Fibroblast of mammary gland (primary cell): ENCODE data around the gene CGB7.
"Not testable (repeated sequence)": the region's sequence is repeated elsewhere in the genome, so short reads cannot be mapped to it uniquely, and the experiment has no call there.

Source experiments
- DNase-seq: peaks from one replicate; pipeline ENCODE4 v3.0.0-alpha.2; 2010; ENCODE audit warnings: low read depth
- H3K4me3 ChIP-seq: 2 replicates; pipeline ENCODE4 v1.5.1; 2011; ENCODE audit warnings: low read depth, mild to moderate bottlenecking, low read length, moderate library complexity; ENCODE audit not compliant: control insufficient read depth
- CTCF ChIP-seq: conservative IDR thresholded peaks from 2 replicates; pipeline ENCODE4 v1.5.1; 2011; ENCODE audit warnings: low read depth, low read length, inconsistent platforms; ENCODE audit not compliant: control insufficient read depth, insufficient read depth

The CGB7 gene

DNA sequence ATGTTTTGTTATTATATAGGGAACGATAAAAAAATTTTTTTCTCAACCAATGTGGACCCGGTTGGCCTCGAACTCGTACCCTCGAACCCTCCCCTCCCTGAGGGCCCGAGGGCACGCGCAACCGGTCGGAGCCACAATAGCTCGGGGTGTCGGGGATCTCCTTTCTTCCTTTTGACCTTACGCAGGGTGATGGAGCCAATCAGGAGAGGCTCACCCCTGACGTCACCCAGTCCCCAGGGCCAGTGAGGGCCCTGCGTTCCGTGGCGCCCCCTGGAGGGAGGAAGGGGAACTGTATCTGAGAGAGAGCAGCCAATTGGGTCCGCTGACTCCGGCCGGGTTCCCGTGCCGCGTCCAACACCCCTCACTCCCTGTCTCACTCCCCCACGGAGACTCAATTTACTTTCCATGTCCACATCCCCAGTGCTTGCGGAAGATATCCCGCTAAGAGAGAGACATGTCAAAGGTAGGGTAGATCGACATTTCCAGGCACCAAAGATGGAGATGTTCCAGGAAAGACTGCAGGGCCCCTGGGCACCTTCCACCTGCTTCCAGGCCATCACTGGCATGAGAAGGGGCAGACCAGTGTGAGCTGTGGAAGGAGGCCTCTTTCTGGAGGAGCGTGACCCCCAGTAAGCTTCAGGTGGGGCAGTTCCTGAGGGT is 25.8 kb downstream of the CGB7 start, which contains the start of gene CGB2:
Gene CGB2, plus strand, starts transcription at position 249 of the 660 bp plus-strand sequence. Its CDS starts 206 bp downstream, at position 455.
- peak; percentile 25 for TF ChIP-seq CTCF
- H3K4me3 ChIP-seq, result not testable (repeated sequence)
- DNase-seq, result peak; percentile 37

DNA sequence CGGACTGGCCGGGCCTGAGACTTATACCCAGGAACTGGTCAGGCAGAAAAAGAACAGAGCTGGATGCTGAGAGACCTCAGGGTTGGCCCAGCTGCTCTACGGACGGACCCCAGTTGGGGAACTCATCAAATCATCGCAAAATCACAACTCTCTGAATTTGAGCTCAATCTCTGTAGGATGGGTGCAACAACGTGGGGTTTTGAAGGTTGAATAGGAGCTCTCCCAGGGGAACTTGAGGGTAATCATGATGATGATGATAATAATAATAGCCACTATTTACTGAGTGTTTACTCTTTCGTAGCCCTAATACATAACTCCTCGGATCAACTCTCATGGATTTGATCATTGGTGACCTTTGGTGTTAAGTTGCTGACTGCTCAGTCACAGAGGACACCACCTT is 27.2 kb downstream of the CGB7 start:
- H3K4me3 ChIP-seq, DNase-seq: not testable (repeated sequence)

- peak; percentile 23 for DNase-seq
- not testable (repeated sequence) for H3K4me3 ChIP-seq
These were observed 27.8 kb downstream of the CGB7 start for GRCh38 chr19:49029749-49030148.

- not testable (repeated sequence) for DNase-seq
These were observed 28.9 kb downstream of the CGB7 start for GRCh38 chr19:49028686-49029085.

DNA sequence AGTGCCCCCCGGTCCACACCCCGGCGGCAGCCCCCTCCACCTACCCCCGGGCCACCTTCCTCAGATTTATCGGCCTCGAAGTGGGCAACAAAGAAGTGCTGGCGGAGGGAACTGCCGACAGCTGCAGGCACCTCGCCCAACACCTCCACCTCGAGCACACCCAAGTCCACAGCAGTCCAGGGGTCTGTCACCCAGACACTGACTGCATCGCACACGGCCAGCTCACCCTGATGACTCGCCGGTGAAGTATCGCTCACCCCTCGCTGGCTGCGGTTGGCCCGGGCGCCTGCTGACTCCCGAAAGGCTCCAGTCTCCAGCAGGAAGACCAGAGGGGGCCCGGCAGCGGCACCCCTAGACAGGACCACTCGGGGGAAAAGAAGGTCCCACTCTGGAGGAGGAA is 31.9 kb downstream of the CGB7 start:
- H3K4me3 ChIP-seq, DNase-seq: not testable (repeated sequence)

More at GRCh38 chr19:49028686-49029085, 28.9 kb downstream of the CGB7 start:
- H3K4me3 ChIP-seq, result not testable (repeated sequence)

GRCh38 chr19:49025088-49025487 is 32.5 kb downstream of the CGB7 start:
- DNase-seq, result not testable (repeated sequence)

DNA sequence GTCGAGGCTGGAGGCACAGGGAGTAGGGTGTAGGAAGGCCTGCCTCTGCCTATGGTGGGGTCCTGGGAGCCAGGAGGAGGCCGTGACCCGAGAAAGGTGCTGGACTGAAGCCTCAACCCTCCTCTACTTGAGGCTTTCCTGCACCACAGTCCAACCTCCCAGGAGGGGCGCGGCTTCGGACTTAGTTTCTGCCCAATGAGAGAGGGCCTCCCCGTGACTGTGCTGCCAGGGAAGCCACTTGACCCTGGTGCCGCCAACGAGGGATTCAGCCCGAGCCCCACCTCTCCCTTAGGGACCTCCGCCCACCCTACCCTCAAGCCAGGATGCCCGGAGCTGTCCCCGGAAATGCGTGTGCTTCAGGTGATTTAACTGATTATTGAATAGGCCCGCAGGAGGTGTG is 33.3 kb downstream of the CGB7 start, which contains the start of gene CGB3:
Gene CGB3, minus strand, starts transcription at position 101 of the 400 bp plus-strand sequence. CDS start 362 bp downstream, outside the sequence.
- not testable (repeated sequence) for DNase-seq, H3K4me3 ChIP-seq

More at GRCh38 chr19:49025088-49025487, 32.5 kb downstream of the CGB7 start:
- not testable (repeated sequence) for H3K4me3 ChIP-seq

DNA sequence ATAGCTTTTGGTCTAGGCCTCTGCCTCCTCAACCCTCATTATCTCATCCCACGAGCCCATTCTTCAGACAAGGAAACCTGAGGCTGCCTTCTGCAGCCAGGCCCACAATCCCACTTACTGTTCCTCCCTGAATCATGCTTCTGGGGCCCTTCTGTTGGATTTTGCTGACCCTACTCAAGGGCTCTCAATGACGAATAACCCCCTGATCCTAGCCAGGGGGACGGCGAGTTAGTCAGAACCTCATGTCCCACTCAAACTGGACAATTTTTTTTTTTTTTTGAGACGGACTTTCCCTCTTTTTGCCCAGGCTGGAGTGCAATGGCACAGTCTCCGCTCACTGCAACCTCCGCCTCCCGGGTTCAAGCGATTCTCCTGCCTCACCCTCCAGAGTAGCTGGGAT is 35.4 kb downstream of the CGB7 start:
- no peak for TF ChIP-seq CTCF

GRCh38 chr19:49020931-49021895 is 36.3 kb downstream of the CGB7 start:
- TF ChIP-seq CTCF, result no peak
- H3K4me3 ChIP-seq, result no peak overlapping the region
- DNase-seq, result peak; percentile 70

More for the DNA sequence above, 35.4 kb downstream of the CGB7 start:
- H3K4me3 ChIP-seq, result no peak overlapping the region
- DNase-seq, result no peak

- DNase-seq, result no peak
- no peak overlapping the region for H3K4me3 ChIP-seq
- no peak for TF ChIP-seq CTCF
These were observed 37.2 kb downstream of the CGB7 start for GRCh38 chr19:49020342-49020741.
